HL-60 (cell line): ENCODE results near the gene DMRTC1B.
"Not testable (repeated sequence)": the region's sequence is repeated elsewhere in the genome, so short reads cannot be mapped to it uniquely, and the experiment has no call there.

Experiments
- GABPA ChIP-seq: IDR thresholded peaks from 2 replicates; pipeline ENCODE4 v1.6.1; 2012; ENCODE audit warnings: low read depth
- TF ChIP-seq, protein P1 (sequence below): IDR thresholded peaks from one replicate; pipeline ENCODE4 v1.5.1; 2011; ENCODE audit warnings: low read length, control low read depth, inconsistent platforms; ENCODE audit not compliant: insufficient read depth

DNA sequence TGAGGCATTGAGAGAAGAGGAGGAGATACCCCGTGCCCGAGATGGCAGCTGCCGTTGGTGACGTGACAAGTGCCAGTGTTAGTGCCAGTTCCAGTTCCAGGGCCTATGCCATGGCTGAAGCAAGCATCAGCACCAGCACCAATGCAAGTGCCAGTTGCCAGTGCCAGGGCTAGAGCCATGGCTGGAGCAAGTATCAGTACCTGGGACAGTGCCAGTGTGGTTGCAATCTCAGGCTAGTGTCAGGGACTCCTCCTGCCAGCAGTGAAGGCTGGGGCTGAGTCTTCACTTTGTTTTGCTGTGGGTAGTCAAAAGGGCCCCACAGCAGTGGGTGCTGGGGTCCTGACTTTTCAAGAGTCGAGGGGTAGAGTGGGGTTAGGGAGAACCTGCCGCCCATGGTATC lies 1.5 kb downstream of the DMRTC1B start:
- TF ChIP-seq, protein P1, sequence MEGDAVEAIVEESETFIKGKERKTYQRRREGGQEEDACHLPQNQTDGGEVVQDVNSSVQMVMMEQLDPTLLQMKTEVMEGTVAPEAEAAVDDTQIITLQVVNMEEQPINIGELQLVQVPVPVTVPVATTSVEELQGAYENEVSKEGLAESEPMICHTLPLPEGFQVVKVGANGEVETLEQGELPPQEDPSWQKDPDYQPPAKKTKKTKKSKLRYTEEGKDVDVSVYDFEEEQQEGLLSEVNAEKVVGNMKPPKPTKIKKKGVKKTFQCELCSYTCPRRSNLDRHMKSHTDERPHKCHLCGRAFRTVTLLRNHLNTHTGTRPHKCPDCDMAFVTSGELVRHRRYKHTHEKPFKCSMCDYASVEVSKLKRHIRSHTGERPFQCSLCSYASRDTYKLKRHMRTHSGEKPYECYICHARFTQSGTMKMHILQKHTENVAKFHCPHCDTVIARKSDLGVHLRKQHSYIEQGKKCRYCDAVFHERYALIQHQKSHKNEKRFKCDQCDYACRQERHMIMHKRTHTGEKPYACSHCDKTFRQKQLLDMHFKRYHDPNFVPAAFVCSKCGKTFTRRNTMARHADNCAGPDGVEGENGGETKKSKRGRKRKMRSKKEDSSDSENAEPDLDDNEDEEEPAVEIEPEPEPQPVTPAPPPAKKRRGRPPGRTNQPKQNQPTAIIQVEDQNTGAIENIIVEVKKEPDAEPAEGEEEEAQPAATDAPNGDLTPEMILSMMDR: not testable (repeated sequence)
- not testable (repeated sequence) for TF ChIP-seq GABPA
